Liver (tissue), 9 donors: ENCODE results near the gene KRT6B. TPM values are rescaled to one million over a fixed set of nuclear protein-coding genes. Genes with fewer than 3 reads are reported as not detected.

Source experiments
- DNase-seq: peaks from one replicate; pipeline ENCODE4 v3.0.0-alpha.2; 2017; ENCODE audit warnings: low spot score
- H3K27ac ChIP-seq, 2 donors: one replicate each; pipeline ENCODE4 v1.7.0; 2013; ENCODE audit warnings: inconsistent platforms in 2 of 2, low read length in 2 of 2, control low read depth in 1 of 2, low read depth in 1 of 2, mild to moderate bottlenecking in 1 of 2
- H3K27me3 ChIP-seq, 4 donors: one replicate each; pipeline versions ENCODE4 v1.6.1 to v1.7.0; 2013; ENCODE audit warnings: low read length in 3 of 4, inconsistent platforms in 1 of 4, mild to moderate bottlenecking in 1 of 4, moderate library complexity in 1 of 4; ENCODE audit not compliant: control insufficient read depth in 4 of 4, insufficient read depth in 4 of 4
- H3K36me3 ChIP-seq, 4 donors: one replicate each; pipeline versions ENCODE4 v1.6.1 to v1.7.0; 2013; ENCODE audit warnings: low read length in 3 of 4, mild to moderate bottlenecking in 3 of 4, low read depth in 1 of 4, moderate library complexity in 1 of 4; ENCODE audit not compliant: control insufficient read depth in 4 of 4, insufficient read depth in 3 of 4
- H3K4me1 ChIP-seq, 4 donors: one replicate each; pipeline versions ENCODE4 v1.6.1 to v1.7.0; 2013; ENCODE audit warnings: low read length in 3 of 4, mild to moderate bottlenecking in 3 of 4, moderate library complexity in 1 of 4; ENCODE audit not compliant: control insufficient read depth in 4 of 4, insufficient read depth in 4 of 4
- H3K4me3 ChIP-seq, 3 donors: one replicate each; pipeline versions ENCODE4 v1.6.1 to v1.7.0; 2013; ENCODE audit warnings: low read length in 3 of 3, control low read depth in 1 of 3, low read depth in 1 of 3, mild to moderate bottlenecking in 1 of 3
- H3K9ac ChIP-seq, 2 donors: one replicate each; pipeline ENCODE4 v1.7.0; 2013; ENCODE audit warnings: low read length in 2 of 2, mild to moderate bottlenecking in 2 of 2, moderate library complexity in 2 of 2, control low read depth in 1 of 2, low read depth in 1 of 2
- H3K9me3 ChIP-seq, 4 donors: one replicate each; pipeline versions ENCODE4 v1.6.1 to v1.7.0; 2013; ENCODE audit warnings: low read length in 3 of 4; ENCODE audit not compliant: control insufficient read depth in 4 of 4
- CTCF ChIP-seq: fragments of 150-350 bp; IDR thresholded peaks from 2 replicates; pipeline ENCODE4 v1.5.1; 2017; ENCODE audit warnings: improper control_type of control experiment, low read depth, low read length; ENCODE audit not compliant: missing input control
- EGR1 ChIP-seq, 2 donors: IDR thresholded peaks; 2 replicates each; pipeline ENCODE4 v1.6.1; 2016 to 2018; ENCODE audit warnings: antibody characterized with exemption in 2 of 2, low read depth in 2 of 2
- FOXA1 ChIP-seq: IDR thresholded peaks from 2 replicates; pipeline ENCODE4 v1.6.1; 2016; ENCODE audit warnings: antibody characterized with exemption
- FOXA2 ChIP-seq: IDR thresholded peaks from 2 replicates; pipeline ENCODE4 v1.6.1; 2016; ENCODE audit warnings: antibody characterized with exemption
- GABPA ChIP-seq, 2 donors: IDR thresholded peaks in 1 of 2; conservative IDR thresholded peaks in 1 of 2; 2 replicates each; pipeline ENCODE4 v1.6.1; 2016; ENCODE audit warnings: antibody characterized with exemption in 2 of 2, mild to moderate bottlenecking in 1 of 2, moderate library complexity in 1 of 2
- HNF4G ChIP-seq: IDR thresholded peaks from 2 replicates; pipeline ENCODE4 v1.6.1; 2016; ENCODE audit warnings: antibody characterized with exemption
- JUND ChIP-seq, 2 donors: IDR thresholded peaks; 2 replicates each; pipeline ENCODE4 v1.6.1; 2016; ENCODE audit warnings: antibody characterized with exemption in 2 of 2
- MAX ChIP-seq: IDR thresholded peaks from 2 replicates; pipeline ENCODE4 v1.6.1; 2016; ENCODE audit warnings: antibody characterized with exemption
- NR2F2 ChIP-seq: IDR thresholded peaks from 2 replicates; pipeline ENCODE4 v1.6.1; 2016; ENCODE audit warnings: antibody characterized with exemption
- RAD21 ChIP-seq, 2 donors: IDR thresholded peaks; 2 replicates each; pipeline ENCODE4 v1.6.1; 2016; ENCODE audit warnings: antibody characterized with exemption in 2 of 2, mild to moderate bottlenecking in 2 of 2
- REST ChIP-seq: IDR thresholded peaks from 2 replicates; pipeline ENCODE4 v1.6.1; 2016; ENCODE audit warnings: antibody characterized with exemption, mild to moderate bottlenecking
- RXRA ChIP-seq, 2 donors: IDR thresholded peaks; 2 replicates each; pipeline ENCODE4 v1.6.1; 2017 to 2018; ENCODE audit warnings: antibody characterized with exemption in 2 of 2, mild to moderate bottlenecking in 1 of 2
- TAF1 ChIP-seq: conservative IDR thresholded peaks from 2 replicates; pipeline ENCODE4 v1.6.1; 2016; ENCODE audit warnings: antibody characterized with exemption, mild to moderate bottlenecking
- YY1 ChIP-seq: IDR thresholded peaks from 2 replicates; pipeline ENCODE4 v1.6.1; 2016; ENCODE audit warnings: antibody characterized with exemption, mild to moderate bottlenecking
- ZBTB33 ChIP-seq: IDR thresholded peaks from 2 replicates; pipeline ENCODE4 v1.6.1; 2016; ENCODE audit warnings: antibody characterized with exemption
- WGBS: extraction: QIAGEN DNeasy Blood & Tissue Kit; methylation state at CpG from one replicate; pipeline ENCODE4 v1.1.7; 2013; 5-methylcytosine and 5-hydroxymethylcytosine counted together
- polyA plus RNA-seq, 2 donors: library from polyadenylated mRNA; stranded (reverse) in 1 of 2; unstranded in 1 of 2; fragments of 200-250 nt in 1 of 2; fragments of >200 nt in 1 of 2; fragmentation: Nextera tagmentation in 1 of 2; extraction: Ambion mirVana in 1 of 2; gene quantifications; one replicate each; pipeline versions ENCODE4 v1.2.1 to v1.2.3, GENCODE V29; 2013 to 2015
- total RNA-seq, 2 donors: library from RNA; depleted of rRNA; stranded (reverse); fragments of >200 nt; gene quantifications; one replicate each; pipeline ENCODE4 v1.2.3, GENCODE V29; 2014
- donor health status: healthy.
- donor health status: healthy.
- donor health status: healthy.
- donor health status: healthy.
- donor health status: healthy.

The KRT6B gene
- total and polyA plus RNA-seq, 4 donors: 0.23 TPM; not detected in 3

GRCh38 chr12:52432559-52433207, 19.3 kb downstream of the KRT6B start:
- no peak for TF ChIP-seq EGR1 (IDR thresholded peaks at IDR 0.05; ENCODE audit: low read depth in 2 of 2)
- TF ChIP-seq GABPA (IDR thresholded peaks at IDR 0.05 in 1 of 2, conservative IDR thresholded peaks at IDR 0.05 in 1 of 2): no peak
- no peak for TF ChIP-seq FOXA2
- TF ChIP-seq YY1: no peak
- no peak for TF ChIP-seq HNF4G
- no peak for TF ChIP-seq TAF1
- no peak for TF ChIP-seq FOXA1
- no peak for TF ChIP-seq NR2F2
- no peak for TF ChIP-seq MAX
- no peak for TF ChIP-seq RAD21 (IDR thresholded peaks at IDR 0.05)
- TF ChIP-seq REST: no peak
- TF ChIP-seq CTCF: no peak
- TF ChIP-seq ZBTB33: no peak
- no peak for TF ChIP-seq RXRA (IDR thresholded peaks at IDR 0.05)
- TF ChIP-seq JUND (IDR thresholded peaks at IDR 0.05): no peak
- no peak overlapping the region for H3K27ac ChIP-seq
- peaks cover 0 to 7% (median 0%) of the 10 kb centered on the region in 4 donors for H3K27me3 ChIP-seq
- no peaks in the 10 kb centered on the region for H3K4me1 ChIP-seq
- no peaks in the 10 kb centered on the region for H3K36me3 ChIP-seq
- DNase-seq: no peak
- H3K9me3 ChIP-seq: no peaks in the 10 kb centered on the region
- no peak overlapping the region for H3K9ac ChIP-seq
- 92% methylated on average over 6 of the region's 6 CpGs for WGBS
- no peak overlapping the region for H3K4me3 ChIP-seq

- 86% methylated on average over 10 of the region's 10 CpGs for WGBS
- DNase-seq: no peak
- Histone ChIP-seq H3K4me1 (no peaks in the 10 kb centered on the region), H3K9me3 (no peaks in the 10 kb centered on the region), H3K27ac (no peak overlapping the region), H3K27me3 (peaks cover 0 to 7% (median 0%) of the 10 kb centered on the region in 4 donors), H3K4me3 (no peak overlapping the region), H3K9ac (no peak overlapping the region), H3K36me3 (no peaks in the 10 kb centered on the region)
- TF ChIP-seq FOXA2 (no peak), JUND (IDR thresholded peaks at IDR 0.05) (no peak), ZBTB33 (no peak), TAF1 (no peak)
Observed at GRCh38 chr12:52428121-52428520, 23.8 kb downstream of the KRT6B start.
